GM12878 (cell line): ENCODE data around the gene MAN1B1. TPM values are rescaled to one million over a fixed set of nuclear protein-coding genes. Genes with fewer than 3 reads are reported as not detected.

ENCODE experiments used
- ATAC-seq: fragments of 200-7000 bp; cut with Tn5 transposase; 3 replicates; pipeline ENCODE4 v1.9.1; 2020; ENCODE audit warnings: mild to moderate bottlenecking, moderate library complexity
- BruUV-seq: library from RNA; stranded (reverse); fragments of 400-500 nt; replicated peaks from 2 replicates; lab custom pipeline; 2021; lab: Mats Ljungman, UMichigan
- CTCF ChIA-PET: fragments of 300-600 bp; sonication (Branson Sonifier 250); formaldehyde crosslinking; extraction: SDS; loops from one replicate; lab custom pipeline; 2021; ENCODE audit warnings: inconsistent platforms; lab: Yijun Ruan, JAX
- POLR2A ChIA-PET: fragments of 350-600 bp; formaldehyde crosslinking; extraction: SDS; loops from one replicate; lab custom pipeline; 2021; ENCODE audit warnings: inconsistent platforms; lab: Charles Lee
- RAD21 ChIA-PET: fragments of 300-600 bp; sonication (Branson Sonifier 250); formaldehyde crosslinking; loops from one replicate; lab custom pipeline; 2023; ENCODE audit warnings: antibody characterized with exemption; ENCODE audit not compliant: unreplicated experiment; lab: Charles Lee
- SMC1A ChIA-PET: fragments of 300-600 bp; sonication (Branson Sonifier 250); formaldehyde crosslinking; loops from one replicate; lab custom pipeline; 2023; ENCODE audit not compliant: unreplicated experiment, uncharacterized antibody; lab: Charles Lee
- DNase-seq: peaks from one replicate; pipeline ENCODE4 v3.0.0-alpha.2; 2011; ENCODE audit warnings: low read depth, low spot score
- FAIRE-seq: peaks from 3 replicates; lab custom pipeline; 2011; peaks lifted over from hg19 to GRCh38; lab: Jason Lieb, UNC
- H2AFZ ChIP-seq: 2 replicates; pipeline ENCODE4 v1.6.0; 2011; ENCODE audit warnings: low read depth, low read length, control low read depth; ENCODE audit not compliant: control insufficient read depth
- H3K27ac ChIP-seq: 2 replicates; pipeline ENCODE4 v1.5.1; 2011; ENCODE audit warnings: control low read depth; ENCODE audit not compliant: control insufficient read depth, insufficient read depth
- H3K27me3 ChIP-seq, 2 experiments: replicated peaks in 1 of 2; 2 replicates each; pipeline versions ENCODE4 v1.6.0 to v1.6.1; 2011; ENCODE audit warnings: low read length in 1 of 2; ENCODE audit not compliant: control insufficient read depth in 2 of 2, insufficient read depth in 2 of 2
- H3K36me3 ChIP-seq, 2 experiments: 2 replicates each; pipeline ENCODE4 v1.5.1; 2011; ENCODE audit warnings: low read length in 1 of 2; ENCODE audit not compliant: control insufficient read depth in 2 of 2, insufficient read depth in 2 of 2
- H3K4me1 ChIP-seq: 2 replicates; pipeline ENCODE4 v1.6.1; 2011; ENCODE audit warnings: mild to moderate bottlenecking, low read length, moderate library complexity, mixed read lengths; ENCODE audit not compliant: control insufficient read depth, insufficient read depth
- H3K4me2 ChIP-seq: 2 replicates; pipeline ENCODE4 v1.6.0; 2011; ENCODE audit warnings: control low read depth; ENCODE audit not compliant: control insufficient read depth, insufficient read depth
- H3K4me3 ChIP-seq: fragments of 200-600 bp; sonication (generic); 2 replicates; pipeline ENCODE4 v1.5.1; 2016
- H3K79me2 ChIP-seq: 2 replicates; pipeline ENCODE4 v1.6.0; 2011; ENCODE audit warnings: low read length; ENCODE audit not compliant: control insufficient read depth, insufficient read depth
- H3K9ac ChIP-seq: 2 replicates; pipeline ENCODE4 v1.8.0; 2011; ENCODE audit warnings: low read length, control low read depth, mixed read lengths; ENCODE audit not compliant: control insufficient read depth, insufficient read depth
- H3K9me3 ChIP-seq: replicated peaks from 3 replicates; pipeline ENCODE4 v1.5.1; 2011; ENCODE audit warnings: mild to moderate bottlenecking, low read length; ENCODE audit not compliant: control insufficient read depth, insufficient read depth
- H4K20me1 ChIP-seq: 2 replicates; pipeline ENCODE4 v1.6.0; 2011; ENCODE audit not compliant: control insufficient read depth, insufficient read depth
- POU2F2 ChIP-seq: IDR thresholded peaks from 3 replicates; pipeline ENCODE4 v1.6.1; 2011; ENCODE audit warnings: low read depth, mild to moderate bottlenecking, low read length, borderline replicate concordance
- ZNF274 ChIP-seq: IDR thresholded peaks from one replicate; pipeline ENCODE4 v1.8.0; 2011; ENCODE audit not compliant: insufficient read length, insufficient read depth
- WGBS: methylation state at CpG from one replicate; pipeline ENCODE4 v1.1.6; 2016; ENCODE audit warnings: low lambda C conversion rate; ENCODE audit not compliant: insufficient replicate concordance, insufficient coverage; ENCODE audit errors: missing lambda C conversion rate; 5-methylcytosine and 5-hydroxymethylcytosine counted together
- in situ Hi-C: fragments of 300-500 bp; cut with MboI; formaldehyde crosslinking; loops from 9 replicates; pipeline ENCODE4 v1.14.3; 2018; ENCODE audit warnings: mixed read lengths
- intact Hi-C: fragments of 100-400 bp; cut with micrococcal nuclease; formaldehyde crosslinking; loops from one replicate; pipeline ENCODE4 v1.14.2; 2022; ENCODE audit not compliant: unreplicated experiment
- polyA plus RNA-seq, 11 experiments: library from polyadenylated mRNA; depleted of rRNA in 4 of 11; unstranded in 6 of 11; stranded (reverse) in 5 of 11; fragments of >200 nt; fragmentation: Nextera tagmentation in 4 of 11; fragmentation: Illumina TruSeq in 1 of 11; extraction: Ambion mirVana in 4 of 11; extraction: Trizol in 1 of 11; gene quantifications; 1 replicate in 1 of 11; 2 replicates in 10 of 11; pipeline versions ENCODE4 v1.2.1 to v1.2.3, GENCODE V29; 2011 to 2016; ENCODE audit warnings: inconsistent platforms in 2 of 11, missing spikeins in 2 of 11, low read depth in 1 of 11
- total RNA-seq, 4 experiments: library from RNA; depleted of rRNA in 3 of 4; stranded (reverse); fragments of >200 nt in 3 of 4; fragmentation: Illumina TruSeq in 1 of 4; extraction: Trizol in 1 of 4; gene quantifications; 2 replicates each; pipeline versions ENCODE4 v1.2.1 to v1.2.3, GENCODE V29; 2013 to 2021
- TF ChIP-seq, protein P1 (sequence below): fragments of 450-650 bp; IDR thresholded peaks from 2 replicates; pipeline ENCODE4 v1.6.1; 2016; ENCODE audit warnings: mild to moderate bottlenecking, moderate library complexity, borderline replicate concordance
- TF ChIP-seq, protein P2 (sequence below): fragments of 450-650 bp; IDR thresholded peaks from 2 replicates; pipeline ENCODE4 v1.6.1; 2018; ENCODE audit warnings: mild to moderate bottlenecking, low read depth, moderate library complexity; ENCODE audit not compliant: partially characterized antibody
- TF ChIP-seq, protein P3 (sequence below): fragments of 150-350 bp; IDR thresholded peaks from 2 replicates; pipeline ENCODE4 v1.6.1; 2014; ENCODE audit warnings: mild to moderate bottlenecking, low read depth, low read length
- TF ChIP-seq, protein P4 (sequence below): fragments of 450-650 bp; IDR thresholded peaks from 2 replicates; pipeline ENCODE4 v1.6.1; 2017; ENCODE audit warnings: borderline replicate concordance

Gene MAN1B1
- total and polyA plus RNA-seq, 10 of the 15 experiments (the other 5 are each of a cell fraction or from before 2014, with no cell fraction given), result 0.71 to 34.1 (median 22.7) TPM

- no peaks in the 10 kb centered on the region for H4K20me1 ChIP-seq
- intact Hi-C loops, result loop anchor here (5.0 kb wide), 2 partner anchors 35 to 50 kb away; no protein-coding TSS in a partner anchor
- WGBS, result 71% methylated on average over 15 of the region's 15 CpGs
- POLR2A ChIA-PET, result no interaction called here
- H2AFZ ChIP-seq, result no peak overlapping the region
- H3K36me3 ChIP-seq, result peaks cover 3 to 4% of the 10 kb centered on the region in 2 experiments; a peak in 2 of 4 replicates
- H3K4me2 ChIP-seq, result no peak overlapping the region
- FAIRE-seq (no peak), ATAC-seq (no peak), DNase-seq (no peak)
- no peaks in the 10 kb centered on the region for H3K9me3 ChIP-seq
- H3K4me1 ChIP-seq, result peaks cover 16% of the 10 kb centered on the region
- CTCF ChIA-PET, result interaction anchor here (1.7 to 2.6 kb wide), 3 partner anchors 21 to 110 kb away, joined by 11 to 22 read pairs (median 12); partner anchors contain the start of gene RNF224
- RAD21 ChIA-PET, result interaction anchor here (1.4 kb wide), 1 partner anchor 34 kb away, joined by 4 read pairs; no protein-coding TSS in a partner anchor
- peaks cover 2% of the 10 kb centered on the region for H3K79me2 ChIP-seq
- no peak overlapping the region for H3K4me3 ChIP-seq
- BruUV-seq, result no TSS peak
- no peak overlapping the region for H3K9ac ChIP-seq
- H3K27ac ChIP-seq, result no peak overlapping the region
- in situ Hi-C loops, result no loop called here
- no peaks in the 10 kb centered on the region for H3K27me3 ChIP-seq
- SMC1A ChIA-PET, result interaction anchor here (1.7 kb wide), 1 partner anchor 109 kb away, joined by 11 read pairs; the partner anchor contains the start of genes CYSRT1 and RNF224
- TF ChIP-seq, protein P1, sequence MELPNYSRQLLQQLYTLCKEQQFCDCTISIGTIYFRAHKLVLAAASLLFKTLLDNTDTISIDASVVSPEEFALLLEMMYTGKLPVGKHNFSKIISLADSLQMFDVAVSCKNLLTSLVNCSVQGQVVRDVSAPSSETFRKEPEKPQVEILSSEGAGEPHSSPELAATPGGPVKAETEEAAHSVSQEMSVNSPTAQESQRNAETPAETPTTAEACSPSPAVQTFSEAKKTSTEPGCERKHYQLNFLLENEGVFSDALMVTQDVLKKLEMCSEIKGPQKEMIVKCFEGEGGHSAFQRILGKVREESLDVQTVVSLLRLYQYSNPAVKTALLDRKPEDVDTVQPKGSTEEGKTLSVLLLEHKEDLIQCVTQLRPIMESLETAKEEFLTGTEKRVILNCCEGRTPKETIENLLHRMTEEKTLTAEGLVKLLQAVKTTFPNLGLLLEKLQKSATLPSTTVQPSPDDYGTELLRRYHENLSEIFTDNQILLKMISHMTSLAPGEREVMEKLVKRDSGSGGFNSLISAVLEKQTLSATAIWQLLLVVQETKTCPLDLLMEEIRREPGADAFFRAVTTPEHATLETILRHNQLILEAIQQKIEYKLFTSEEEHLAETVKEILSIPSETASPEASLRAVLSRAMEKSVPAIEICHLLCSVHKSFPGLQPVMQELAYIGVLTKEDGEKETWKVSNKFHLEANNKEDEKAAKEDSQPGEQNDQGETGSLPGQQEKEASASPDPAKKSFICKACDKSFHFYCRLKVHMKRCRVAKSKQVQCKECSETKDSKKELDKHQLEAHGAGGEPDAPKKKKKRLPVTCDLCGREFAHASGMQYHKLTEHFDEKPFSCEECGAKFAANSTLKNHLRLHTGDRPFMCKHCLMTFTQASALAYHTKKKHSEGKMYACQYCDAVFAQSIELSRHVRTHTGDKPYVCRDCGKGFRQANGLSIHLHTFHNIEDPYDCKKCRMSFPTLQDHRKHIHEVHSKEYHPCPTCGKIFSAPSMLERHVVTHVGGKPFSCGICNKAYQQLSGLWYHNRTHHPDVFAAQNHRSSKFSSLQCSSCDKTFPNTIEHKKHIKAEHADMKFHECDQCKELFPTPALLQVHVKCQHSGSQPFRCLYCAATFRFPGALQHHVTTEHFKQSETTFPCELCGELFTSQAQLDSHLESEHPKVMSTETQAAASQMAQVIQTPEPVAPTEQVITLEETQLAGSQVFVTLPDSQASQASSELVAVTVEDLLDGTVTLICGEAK, result no peak
- TF ChIP-seq, protein P2, sequence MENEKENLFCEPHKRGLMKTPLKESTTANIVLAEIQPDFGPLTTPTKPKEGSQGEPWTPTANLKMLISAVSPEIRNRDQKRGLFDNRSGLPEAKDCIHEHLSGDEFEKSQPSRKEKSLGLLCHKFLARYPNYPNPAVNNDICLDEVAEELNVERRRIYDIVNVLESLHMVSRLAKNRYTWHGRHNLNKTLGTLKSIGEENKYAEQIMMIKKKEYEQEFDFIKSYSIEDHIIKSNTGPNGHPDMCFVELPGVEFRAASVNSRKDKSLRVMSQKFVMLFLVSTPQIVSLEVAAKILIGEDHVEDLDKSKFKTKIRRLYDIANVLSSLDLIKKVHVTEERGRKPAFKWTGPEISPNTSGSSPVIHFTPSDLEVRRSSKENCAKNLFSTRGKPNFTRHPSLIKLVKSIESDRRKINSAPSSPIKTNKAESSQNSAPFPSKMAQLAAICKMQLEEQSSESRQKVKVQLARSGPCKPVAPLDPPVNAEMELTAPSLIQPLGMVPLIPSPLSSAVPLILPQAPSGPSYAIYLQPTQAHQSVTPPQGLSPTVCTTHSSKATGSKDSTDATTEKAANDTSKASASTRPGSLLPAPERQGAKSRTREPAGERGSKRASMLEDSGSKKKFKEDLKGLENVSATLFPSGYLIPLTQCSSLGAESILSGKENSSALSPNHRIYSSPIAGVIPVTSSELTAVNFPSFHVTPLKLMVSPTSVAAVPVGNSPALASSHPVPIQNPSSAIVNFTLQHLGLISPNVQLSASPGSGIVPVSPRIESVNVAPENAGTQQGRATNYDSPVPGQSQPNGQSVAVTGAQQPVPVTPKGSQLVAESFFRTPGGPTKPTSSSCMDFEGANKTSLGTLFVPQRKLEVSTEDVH, result no peak
- TF ChIP-seq, protein P3, sequence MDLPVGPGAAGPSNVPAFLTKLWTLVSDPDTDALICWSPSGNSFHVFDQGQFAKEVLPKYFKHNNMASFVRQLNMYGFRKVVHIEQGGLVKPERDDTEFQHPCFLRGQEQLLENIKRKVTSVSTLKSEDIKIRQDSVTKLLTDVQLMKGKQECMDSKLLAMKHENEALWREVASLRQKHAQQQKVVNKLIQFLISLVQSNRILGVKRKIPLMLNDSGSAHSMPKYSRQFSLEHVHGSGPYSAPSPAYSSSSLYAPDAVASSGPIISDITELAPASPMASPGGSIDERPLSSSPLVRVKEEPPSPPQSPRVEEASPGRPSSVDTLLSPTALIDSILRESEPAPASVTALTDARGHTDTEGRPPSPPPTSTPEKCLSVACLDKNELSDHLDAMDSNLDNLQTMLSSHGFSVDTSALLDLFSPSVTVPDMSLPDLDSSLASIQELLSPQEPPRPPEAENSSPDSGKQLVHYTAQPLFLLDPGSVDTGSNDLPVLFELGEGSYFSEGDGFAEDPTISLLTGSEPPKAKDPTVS, result no peak
- TF ChIP-seq, protein P4, sequence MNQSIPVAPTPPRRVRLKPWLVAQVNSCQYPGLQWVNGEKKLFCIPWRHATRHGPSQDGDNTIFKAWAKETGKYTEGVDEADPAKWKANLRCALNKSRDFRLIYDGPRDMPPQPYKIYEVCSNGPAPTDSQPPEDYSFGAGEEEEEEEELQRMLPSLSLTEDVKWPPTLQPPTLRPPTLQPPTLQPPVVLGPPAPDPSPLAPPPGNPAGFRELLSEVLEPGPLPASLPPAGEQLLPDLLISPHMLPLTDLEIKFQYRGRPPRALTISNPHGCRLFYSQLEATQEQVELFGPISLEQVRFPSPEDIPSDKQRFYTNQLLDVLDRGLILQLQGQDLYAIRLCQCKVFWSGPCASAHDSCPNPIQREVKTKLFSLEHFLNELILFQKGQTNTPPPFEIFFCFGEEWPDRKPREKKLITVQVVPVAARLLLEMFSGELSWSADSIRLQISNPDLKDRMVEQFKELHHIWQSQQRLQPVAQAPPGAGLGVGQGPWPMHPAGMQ, result no peak
- TF ChIP-seq POU2F2, result no peak
- TF ChIP-seq ZNF274, result no peak
Measured at GRCh38 chr9:137117269-137117731, 30.5 kb downstream of the MAN1B1 start.
